Neural progenitor cell (in vitro differentiated cells): Measurements from ENCODE around the gene SLX4IP. TPM values are rescaled to one million over a fixed set of nuclear protein-coding genes. Genes with fewer than 3 reads are reported as not detected.

Experiments
- DNase-seq: peaks from one replicate; pipeline ENCODE4 v3.0.0-alpha.2; 2016; ENCODE audit warnings: low spot score
- H2AFZ ChIP-seq: fragments of 200-600 bp; sonication (generic); replicated peaks from 2 replicates; pipeline ENCODE4 v1.6.1; 2016; ENCODE audit warnings: antibody characterized with exemption
- H3F3A ChIP-seq: fragments of 200-600 bp; sonication (generic); 2 replicates; pipeline ENCODE4 v1.6.1; 2016; ENCODE audit warnings: antibody characterized with exemption, low read depth
- H3K27ac ChIP-seq: fragments of 200-600 bp; sonication (generic); 2 replicates; pipeline ENCODE4 v1.5.1; 2016; ENCODE audit warnings: mild to moderate bottlenecking
- H3K27me3 ChIP-seq: fragments of 200-600 bp; sonication (generic); 2 replicates; pipeline ENCODE4 v1.6.1; 2016; ENCODE audit warnings: mild to moderate bottlenecking, moderate library complexity
- H3K36me3 ChIP-seq: fragments of 200-600 bp; sonication (generic); 2 replicates; pipeline ENCODE4 v1.5.1; 2016
- H3K4me1 ChIP-seq: fragments of 200-600 bp; sonication (generic); 2 replicates; pipeline ENCODE4 v1.6.1; 2016; ENCODE audit warnings: mixed run types
- H3K4me2 ChIP-seq: fragments of 200-600 bp; sonication (generic); 2 replicates; pipeline ENCODE4 v1.6.1; 2016
- H3K4me3 ChIP-seq: fragments of 200-600 bp; sonication (generic); 2 replicates; pipeline ENCODE4 v1.5.1; 2016
- H3K79me2 ChIP-seq: fragments of 200-600 bp; sonication (generic); 2 replicates; pipeline ENCODE4 v1.6.1; 2016; ENCODE audit warnings: low read depth
- H3K9ac ChIP-seq: fragments of 200-600 bp; sonication (generic); 2 replicates; pipeline ENCODE4 v1.6.1; 2016
- H3K9me3 ChIP-seq: fragments of 200-600 bp; sonication (generic); 2 replicates; pipeline ENCODE4 v1.5.1; 2016; ENCODE audit warnings: low read depth
- H4K20me1 ChIP-seq: fragments of 200-600 bp; sonication (generic); 2 replicates; pipeline ENCODE4 v1.6.1; 2016; ENCODE audit warnings: low read depth
- H3K27ac Mint-ChIP-seq: 3 replicates; pipeline ENCODE4 v1.8.0; 2021; ENCODE audit warnings: mixed read lengths
- H3K27me3 Mint-ChIP-seq: 2 replicates; pipeline ENCODE4 v1.8.0; 2022; ENCODE audit warnings: low read depth, mild to moderate bottlenecking, inconsistent platforms, moderate library complexity, mixed read lengths; ENCODE audit not compliant: insufficient read depth
- H3K36me3 Mint-ChIP-seq: 3 replicates; pipeline ENCODE4 v1.8.0; 2021; ENCODE audit warnings: mixed read lengths
- H3K4me1 Mint-ChIP-seq: 3 replicates; pipeline ENCODE4 v1.8.0; 2021; ENCODE audit warnings: mixed read lengths
- H3K4me3 Mint-ChIP-seq: 3 replicates; pipeline ENCODE4 v1.8.0; 2021; ENCODE audit warnings: mild to moderate bottlenecking, moderate library complexity, mixed read lengths
- H3K9me3 Mint-ChIP-seq: 3 replicates; pipeline ENCODE4 v1.8.0; 2020; ENCODE audit warnings: mixed read lengths
- EZH2 ChIP-seq: fragments of 200-600 bp; sonication (generic); IDR thresholded peaks from 2 replicates; pipeline ENCODE4 v1.6.1; 2017; ENCODE audit warnings: antibody characterized with exemption, mild to moderate bottlenecking, moderate library complexity
- EZH2phosphoT487 ChIP-seq: fragments of 200-600 bp; sonication (generic); IDR thresholded peaks from 2 replicates; pipeline ENCODE4 v1.6.1; 2017; ENCODE audit warnings: antibody characterized with exemption
- total RNA-seq: library from RNA; depleted of rRNA; stranded (reverse); fragments of >200 nt; gene quantifications from 2 replicates; pipeline ENCODE4 v1.2.3, GENCODE V29; 2015; ENCODE audit warnings: low replicate concordance
- TF ChIP-seq, protein P1 (sequence below): fragments of 200-600 bp; sonication (generic); IDR thresholded peaks from 2 replicates; pipeline ENCODE4 v1.5.1; 2017; ENCODE audit warnings: antibody characterized with exemption, mild to moderate bottlenecking

The SLX4IP gene
- total RNA-seq, 1 donor from 2014 or later: 9.5 TPM

DNA sequence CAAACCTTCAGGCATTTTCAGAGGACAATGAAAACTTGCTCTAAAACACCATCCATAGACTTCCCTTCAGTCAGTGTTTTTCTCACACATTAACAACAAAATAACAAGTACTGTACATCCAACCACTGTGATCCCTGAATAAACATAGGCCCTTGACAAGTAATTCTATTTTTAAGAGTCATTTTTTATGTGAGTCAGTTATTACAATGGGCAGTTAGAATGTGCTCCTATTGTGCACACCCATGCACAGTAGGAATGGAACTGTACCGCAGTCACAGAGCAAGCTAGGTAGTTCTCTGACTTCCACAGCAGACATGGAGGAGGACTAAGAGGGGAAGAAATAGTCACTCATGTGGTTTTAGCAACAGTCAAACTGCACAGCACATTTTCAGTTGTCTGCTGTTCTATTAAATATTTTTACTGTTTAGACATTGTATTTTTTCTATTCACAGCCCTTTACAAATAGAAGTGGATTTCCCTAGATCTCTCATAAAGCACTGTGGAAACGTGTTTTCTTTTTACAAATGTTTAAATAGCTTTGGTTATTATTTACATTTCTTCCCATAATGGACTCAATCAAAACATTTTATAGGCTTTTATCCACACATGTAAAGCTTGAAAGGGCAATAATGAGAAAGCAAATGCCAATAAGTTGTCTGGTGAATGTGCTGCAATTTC is 138.3 kb downstream of the SLX4IP start:
- TF ChIP-seq, protein P1, sequence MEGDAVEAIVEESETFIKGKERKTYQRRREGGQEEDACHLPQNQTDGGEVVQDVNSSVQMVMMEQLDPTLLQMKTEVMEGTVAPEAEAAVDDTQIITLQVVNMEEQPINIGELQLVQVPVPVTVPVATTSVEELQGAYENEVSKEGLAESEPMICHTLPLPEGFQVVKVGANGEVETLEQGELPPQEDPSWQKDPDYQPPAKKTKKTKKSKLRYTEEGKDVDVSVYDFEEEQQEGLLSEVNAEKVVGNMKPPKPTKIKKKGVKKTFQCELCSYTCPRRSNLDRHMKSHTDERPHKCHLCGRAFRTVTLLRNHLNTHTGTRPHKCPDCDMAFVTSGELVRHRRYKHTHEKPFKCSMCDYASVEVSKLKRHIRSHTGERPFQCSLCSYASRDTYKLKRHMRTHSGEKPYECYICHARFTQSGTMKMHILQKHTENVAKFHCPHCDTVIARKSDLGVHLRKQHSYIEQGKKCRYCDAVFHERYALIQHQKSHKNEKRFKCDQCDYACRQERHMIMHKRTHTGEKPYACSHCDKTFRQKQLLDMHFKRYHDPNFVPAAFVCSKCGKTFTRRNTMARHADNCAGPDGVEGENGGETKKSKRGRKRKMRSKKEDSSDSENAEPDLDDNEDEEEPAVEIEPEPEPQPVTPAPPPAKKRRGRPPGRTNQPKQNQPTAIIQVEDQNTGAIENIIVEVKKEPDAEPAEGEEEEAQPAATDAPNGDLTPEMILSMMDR: no peak
- no peak for TF ChIP-seq EZH2
- TF ChIP-seq EZH2phosphoT487: no peak
- Histone ChIP-seq H3K4me3 (no peak overlapping the region), H3K27ac (no peak overlapping the region), H3K9me3 (no peaks in the 10 kb centered on the region), H4K20me1 (no peaks in the 10 kb centered on the region), H3K4me2 (no peak overlapping the region), H3F3A (no peaks in the 10 kb centered on the region), H3K27me3 (no peaks in the 10 kb centered on the region), H3K79me2 (no peaks in the 10 kb centered on the region), H3K4me1 (no peaks in the 10 kb centered on the region), H3K9ac (no peak overlapping the region), H2AFZ (no peak overlapping the region), H3K36me3 (no peaks in the 10 kb centered on the region)
- Mint-ChIP-seq H3K9me3 (no peaks in the 10 kb centered on the region), H3K27me3 (no peaks in the 10 kb centered on the region), H3K36me3 (peaks cover 7% of the 10 kb centered on the region), H3K4me3 (no peak overlapping the region), H3K27ac (no peak overlapping the region), H3K4me1 (peaks cover 9% of the 10 kb centered on the region)
- no peak for DNase-seq

DNA sequence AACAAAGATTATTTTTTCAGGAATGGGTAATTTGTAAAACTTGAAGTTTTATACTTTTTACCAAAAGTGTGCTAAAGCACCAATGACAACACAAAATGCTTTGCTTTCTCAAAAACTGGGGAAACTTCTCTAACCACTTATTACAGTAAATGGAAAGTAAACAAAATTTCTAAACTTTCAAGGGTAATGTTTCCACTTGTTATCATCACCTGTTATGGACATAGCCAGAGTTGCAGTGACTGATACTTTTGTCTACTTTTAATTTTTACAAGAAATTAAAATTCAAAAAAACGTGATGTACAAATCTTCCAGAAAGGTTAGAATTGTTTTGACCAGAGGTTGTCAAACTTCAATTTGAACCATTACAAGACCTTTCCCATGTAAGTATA is 138.8 kb downstream of the SLX4IP start:
- Histone ChIP-seq H3K36me3 (no peaks in the 10 kb centered on the region), H3K27ac (no peak overlapping the region), H3K9me3 (no peaks in the 10 kb centered on the region), H3K79me2 (no peaks in the 10 kb centered on the region), H2AFZ (no peak overlapping the region), H3K9ac (no peak overlapping the region), H3F3A (no peaks in the 10 kb centered on the region), H3K4me3 (no peak overlapping the region), H3K4me2 (no peak overlapping the region), H3K4me1 (no peaks in the 10 kb centered on the region), H4K20me1 (no peaks in the 10 kb centered on the region), H3K27me3 (no peaks in the 10 kb centered on the region)
- TF ChIP-seq EZH2phosphoT487 (no peak), EZH2 (no peak)
- TF ChIP-seq, protein P1: no peak
- Mint-ChIP-seq H3K27me3 (no peaks in the 10 kb centered on the region), H3K4me3 (no peak overlapping the region), H3K27ac (no peak overlapping the region), H3K36me3 (peaks cover 7% of the 10 kb centered on the region), H3K4me1 (peaks cover 7% of the 10 kb centered on the region), H3K9me3 (no peaks in the 10 kb centered on the region)
- DNase-seq: no peak

DNA sequence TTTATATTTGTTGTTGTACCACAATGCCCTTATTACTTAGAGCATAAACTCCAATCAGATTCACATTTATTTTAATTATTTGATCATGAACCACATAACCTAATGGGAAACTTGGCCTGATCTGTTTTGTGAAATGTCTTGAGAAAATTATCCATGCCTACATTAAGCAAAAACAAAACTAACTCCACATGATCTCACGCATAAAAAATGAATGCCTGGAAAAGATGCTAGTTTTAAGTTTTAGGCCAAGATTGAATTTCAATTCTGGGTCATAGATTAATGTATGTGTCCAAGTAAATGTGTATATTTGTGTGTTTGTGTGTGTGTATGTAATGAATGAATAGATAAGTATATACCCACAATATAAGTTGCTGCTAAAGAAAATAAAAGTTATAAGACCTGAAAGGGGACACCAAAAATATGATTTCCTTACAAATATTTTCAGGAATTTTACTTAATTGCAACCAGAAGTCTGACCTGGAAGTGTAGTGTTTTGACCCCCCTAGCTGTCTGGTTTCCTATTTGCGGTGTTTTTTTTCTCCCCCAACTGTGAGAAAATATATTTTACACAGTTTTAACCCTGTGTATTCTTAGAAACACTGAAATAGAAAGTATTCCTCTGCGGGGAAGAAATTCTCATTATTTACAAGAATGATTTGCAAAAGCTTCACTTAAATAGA is 141.4 kb downstream of the SLX4IP start:
- no peaks in the 10 kb centered on the region for H3K27me3 ChIP-seq
- no peak overlapping the region for H3K4me3 Mint-ChIP-seq
- DNase-seq: no peak
- no peaks in the 10 kb centered on the region for H4K20me1 ChIP-seq
- TF ChIP-seq EZH2 (no peak), EZH2phosphoT487 (no peak)
- TF ChIP-seq, protein P1: no peak
- H3K36me3 ChIP-seq: no peaks in the 10 kb centered on the region
- H3F3A ChIP-seq: no peaks in the 10 kb centered on the region
- no peaks in the 10 kb centered on the region for H3K4me1 ChIP-seq
- H3K36me3 Mint-ChIP-seq: peaks cover 2% of the 10 kb centered on the region
- H3K9me3 Mint-ChIP-seq: no peaks in the 10 kb centered on the region
- no peak overlapping the region for H3K27ac Mint-ChIP-seq
- no peaks in the 10 kb centered on the region for H3K27me3 Mint-ChIP-seq
- no peak overlapping the region for H3K4me2 ChIP-seq
- no peak overlapping the region for H3K9ac ChIP-seq
- peaks cover 4% of the 10 kb centered on the region for H3K4me1 Mint-ChIP-seq
- H3K27ac ChIP-seq: no peak overlapping the region
- no peak overlapping the region for H3K4me3 ChIP-seq
- no peak overlapping the region for H2AFZ ChIP-seq
- H3K79me2 ChIP-seq: no peaks in the 10 kb centered on the region
- no peaks in the 10 kb centered on the region for H3K9me3 ChIP-seq
